GM12891 (cell line): Measurements from ENCODE around the gene YTHDF1.

Source experiments
- PAX5 ChIP-seq: IDR thresholded peaks from 2 replicates; pipeline ENCODE4 v1.6.1; 2011; ENCODE audit warnings: low read length, moderate library complexity, mild to moderate bottlenecking; ENCODE audit not compliant: insufficient read depth, severe bottlenecking
- POLR2A ChIP-seq: IDR thresholded peaks from 2 replicates; pipeline ENCODE4 v1.6.1; 2011; ENCODE audit warnings: low read depth, low read length, control low read depth
- POLR2AphosphoS5 ChIP-seq: IDR thresholded peaks from 2 replicates; pipeline ENCODE4 v1.6.1; 2011; ENCODE audit warnings: low read depth, low read length, control low read depth
- POU2F2 ChIP-seq: IDR thresholded peaks from 2 replicates; pipeline ENCODE4 v1.6.1; 2011; ENCODE audit warnings: low read depth, mild to moderate bottlenecking, control low read depth, low read length, moderate library complexity
- SPI1 ChIP-seq: IDR thresholded peaks from 2 replicates; pipeline ENCODE4 v1.6.1; 2011; ENCODE audit warnings: low read depth, low read length, control low read depth
- TAF1 ChIP-seq: IDR thresholded peaks from 2 replicates; pipeline ENCODE4 v1.6.1; 2011; ENCODE audit warnings: low read depth, low read length, control low read depth

- TF ChIP-seq POLR2A (no peak), TAF1 (no peak), PAX5 (no peak), POLR2AphosphoS5 (no peak), POU2F2 (no peak), SPI1 (no peak)
Observed at GRCh38 chr20:63233924-63234323, 18.0 kb upstream of the YTHDF1 start.
